RWPE1 (cell line): Measurements from ENCODE around the gene CPN1.
A peak's percentile ranks its signal among the peaks of the same experiment; 100 is the strongest.

Source experiments
- CTCF ChIA-PET: fragments of 350-600 bp; sonication (Branson Sonifier 250); formaldehyde crosslinking; extraction: SDS; loops from one replicate; lab custom pipeline; 2021; lab: Yijun Ruan, JAX
- POLR2A ChIA-PET: fragments of 400-600 bp; formaldehyde crosslinking; extraction: SDS; loops from one replicate; lab custom pipeline; 2020; ENCODE audit warnings: antibody characterized with exemption; ENCODE audit not compliant: low non-redundant PET; lab: Yijun Ruan, JAX
- DNase-seq: peaks from one replicate; pipeline ENCODE4 v3.0.0; 2012; ENCODE audit warnings: low spot score
- H3K27ac ChIP-seq: fragments of 450-650 bp; 2 replicates; pipeline ENCODE4 v1.5.1; 2017
- CTCF ChIP-seq: fragments of 450-650 bp; conservative IDR thresholded peaks from 2 replicates; pipeline ENCODE4 v1.5.1; 2017; ENCODE audit warnings: low read depth, mild to moderate bottlenecking

CPN1 gene

GRCh38 chr10:100065084-100065660 lies 16.5 kb downstream of the CPN1 start:
- no peak for DNase-seq
- TF ChIP-seq CTCF: no peak
- H3K27ac ChIP-seq: no peak overlapping the region
- POLR2A ChIA-PET: no interaction called here
- CTCF ChIA-PET: no interaction called here

DNA sequence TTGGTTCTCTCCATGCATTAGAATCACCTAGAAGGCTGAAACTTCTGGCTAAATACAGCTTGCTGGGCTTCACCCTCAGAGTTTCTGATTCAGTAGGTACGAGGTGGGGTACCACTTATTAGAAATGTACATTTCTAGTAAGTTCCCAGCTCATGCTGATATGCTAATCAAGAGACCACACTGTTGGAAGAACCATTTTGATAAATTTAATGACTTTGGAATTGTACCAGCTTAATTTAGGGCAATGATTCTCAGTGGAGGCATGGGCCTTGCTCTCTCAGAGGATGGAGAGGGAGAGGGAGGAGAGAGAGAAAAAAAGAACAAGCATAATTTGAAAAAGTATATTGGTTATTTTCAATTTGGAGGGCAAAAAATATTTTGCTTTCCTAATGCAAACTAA lies 20.3 kb downstream of the CPN1 start:
- ChIA-PET POLR2A (no interaction called here), CTCF (interaction anchor here (0.6 to 0.7 kb wide), 2 partner anchors 15 to 216 kb away, joined by 3 read pairs; no protein-coding TSS in a partner anchor)
- no peak for TF ChIP-seq CTCF
- H3K27ac ChIP-seq: no peak overlapping the region
- no peak for DNase-seq

- CTCF ChIA-PET: no interaction called here
- POLR2A ChIA-PET: no interaction called here
- DNase-seq: no peak
- no peak for TF ChIP-seq CTCF
- no peak overlapping the region for H3K27ac ChIP-seq
These were observed 23.7 kb downstream of the CPN1 start for GRCh38 chr10:100057948-100058347.

GRCh38 chr10:100053686-100054460 lies 27.8 kb downstream of the CPN1 start:
- ChIA-PET CTCF (interaction anchor here (0.6 kb wide), 1 partner anchor 372 kb away, joined by 10 read pairs; no protein-coding TSS in a partner anchor), POLR2A (no interaction called here)
- H3K27ac ChIP-seq: no peak overlapping the region
- DNase-seq: no peak
- TF ChIP-seq CTCF: no peak

- POLR2A ChIA-PET: interaction anchor here (1.4 kb wide), 1 partner anchor 140 kb away, joined by 4 read pairs; no protein-coding TSS in a partner anchor
These were observed 35.6 kb downstream of the CPN1 start for GRCh38 chr10:100046021-100046486.

More at GRCh38 chr10:100046021-100046486, 35.6 kb downstream of the CPN1 start:
- peak overlapping the region; percentile 49 for H3K27ac ChIP-seq
- DNase-seq: peak; percentile 77
- TF ChIP-seq CTCF: peak; percentile 93
- CTCF ChIA-PET: interaction anchor here (0.5 to 4.1 kb wide), 33 partner anchors 11 to 454 kb away, joined by 3 to 44 read pairs (median 3); partner anchors contain the start of gene DNMBP
